HEK293 (cell line): Measurements from ENCODE around the gene CADM1.

ENCODE experiments used
- GLI4 ChIP-seq: fragments of 450-650 bp; formaldehyde crosslinking; IDR thresholded peaks from 2 replicates; pipeline ENCODE4 v1.5.1; 2016; ENCODE audit warnings: missing biosample characterization, missing genetic modification characterization
- KLF1 ChIP-seq: fragments of 450-650 bp; formaldehyde crosslinking; IDR thresholded peaks from 2 replicates; pipeline ENCODE4 v1.5.1; 2016; ENCODE audit warnings: missing biosample characterization, missing genetic modification characterization
- KLF7 ChIP-seq: fragments of 450-650 bp; formaldehyde crosslinking; IDR thresholded peaks from 2 replicates; pipeline ENCODE4 v1.5.1; 2016; ENCODE audit warnings: missing biosample characterization, missing genetic modification characterization, borderline replicate concordance
- MYNN ChIP-seq: fragments of 450-650 bp; formaldehyde crosslinking; IDR thresholded peaks from 2 replicates; pipeline ENCODE4 v1.5.1; 2016; ENCODE audit warnings: missing biosample characterization, missing genetic modification characterization, borderline replicate concordance
- OVOL3 ChIP-seq: fragments of 450-650 bp; formaldehyde crosslinking; IDR thresholded peaks from 2 replicates; pipeline ENCODE4 v1.5.1; 2016; ENCODE audit warnings: missing biosample characterization, missing genetic modification characterization
- PRDM1 ChIP-seq: fragments of 450-650 bp; formaldehyde crosslinking; IDR thresholded peaks from 2 replicates; pipeline ENCODE4; 2016; ENCODE audit warnings: missing biosample characterization, missing genetic modification characterization
- ZFP41 ChIP-seq: fragments of 450-650 bp; formaldehyde crosslinking; IDR thresholded peaks from 2 replicates; pipeline ENCODE4 v1.5.1; 2016; ENCODE audit warnings: missing biosample characterization, missing genetic modification characterization, borderline replicate concordance
- ZNF133 ChIP-seq: fragments of 450-650 bp; formaldehyde crosslinking; IDR thresholded peaks from 2 replicates; pipeline ENCODE4 v1.5.1; 2016; ENCODE audit warnings: missing biosample characterization, missing genetic modification characterization
- ZNF18 ChIP-seq: fragments of 450-650 bp; formaldehyde crosslinking; IDR thresholded peaks from 2 replicates; pipeline ENCODE4 v1.5.1; 2016; ENCODE audit warnings: missing biosample characterization, missing genetic modification characterization
- ZNF184 ChIP-seq: fragments of 450-650 bp; IDR thresholded peaks from 2 replicates; pipeline ENCODE4 v1.5.1; 2018; ENCODE audit warnings: missing biosample characterization, mild to moderate bottlenecking, missing genetic modification characterization
- ZNF23 ChIP-seq: fragments of 450-650 bp; formaldehyde crosslinking; IDR thresholded peaks from 2 replicates; pipeline ENCODE4 v1.5.1; 2016; ENCODE audit warnings: missing biosample characterization, missing genetic modification characterization, borderline replicate concordance
- ZNF280C ChIP-seq: fragments of 450-650 bp; formaldehyde crosslinking; IDR thresholded peaks from 2 replicates; pipeline ENCODE4 v1.5.1; 2016; ENCODE audit warnings: missing biosample characterization, missing genetic modification characterization
- ZNF302 ChIP-seq: fragments of 450-650 bp; formaldehyde crosslinking; IDR thresholded peaks from 2 replicates; pipeline ENCODE4 v1.5.1; 2016; ENCODE audit warnings: missing biosample characterization, missing genetic modification characterization, low read depth
- ZNF324 ChIP-seq: fragments of 450-650 bp; formaldehyde crosslinking; IDR thresholded peaks from 2 replicates; pipeline ENCODE4 v1.5.1; 2016; ENCODE audit warnings: missing biosample characterization, missing genetic modification characterization
- ZNF350 ChIP-seq: fragments of 450-650 bp; formaldehyde crosslinking; IDR thresholded peaks from 2 replicates; pipeline ENCODE4 v1.5.0; 2017; ENCODE audit warnings: missing biosample characterization, mild to moderate bottlenecking, missing genetic modification characterization
- ZNF354C ChIP-seq: fragments of 450-650 bp; formaldehyde crosslinking; IDR thresholded peaks from 2 replicates; pipeline ENCODE4 v1.5.1; 2016; ENCODE audit warnings: missing biosample characterization, missing genetic modification characterization, low read depth, borderline replicate concordance
- ZNF404 ChIP-seq: fragments of 450-650 bp; formaldehyde crosslinking; IDR thresholded peaks from 2 replicates; pipeline ENCODE4 v1.5.1; 2017; ENCODE audit warnings: missing biosample characterization, missing genetic modification characterization
- ZNF426 ChIP-seq: fragments of 450-650 bp; formaldehyde crosslinking; IDR thresholded peaks from 2 replicates; pipeline ENCODE4 v1.5.1; 2017; ENCODE audit warnings: missing biosample characterization, missing genetic modification characterization, mild to moderate bottlenecking, inconsistent platforms, moderate library complexity
- ZNF518A ChIP-seq: fragments of 450-650 bp; formaldehyde crosslinking; conservative IDR thresholded peaks from 2 replicates; pipeline ENCODE4 v1.5.1; 2016; ENCODE audit warnings: low read depth, missing biosample characterization, missing genetic modification characterization
- ZNF521 ChIP-seq: fragments of 450-650 bp; formaldehyde crosslinking; IDR thresholded peaks from 2 replicates; pipeline ENCODE4 v1.5.1; 2017; ENCODE audit warnings: missing biosample characterization, mild to moderate bottlenecking, missing genetic modification characterization
- ZNF529 ChIP-seq: fragments of 450-650 bp; formaldehyde crosslinking; IDR thresholded peaks from 2 replicates; pipeline ENCODE4 v1.5.1; 2017; ENCODE audit warnings: missing genetic modification characterization, missing biosample characterization; ENCODE audit not compliant: insufficient replicate concordance
- ZNF561 ChIP-seq: fragments of 450-650 bp; IDR thresholded peaks from 2 replicates; pipeline ENCODE4 v1.5.1; 2018; ENCODE audit warnings: missing biosample characterization, missing genetic modification characterization, borderline replicate concordance
- ZNF596 ChIP-seq: fragments of 450-650 bp; IDR thresholded peaks from 2 replicates; pipeline ENCODE4 v1.5.0; 2018; ENCODE audit warnings: missing biosample characterization, mild to moderate bottlenecking, missing genetic modification characterization, moderate library complexity
- ZNF600 ChIP-seq: fragments of 450-650 bp; formaldehyde crosslinking; IDR thresholded peaks from 2 replicates; pipeline ENCODE4 v1.5.1; 2016; ENCODE audit warnings: missing biosample characterization, missing genetic modification characterization
- ZNF610 ChIP-seq: fragments of 450-650 bp; formaldehyde crosslinking; IDR thresholded peaks from 2 replicates; pipeline ENCODE4 v1.5.1; 2016; ENCODE audit warnings: missing biosample characterization, missing genetic modification characterization, borderline replicate concordance
- ZNF639 ChIP-seq: fragments of 450-650 bp; formaldehyde crosslinking; IDR thresholded peaks from 2 replicates; pipeline ENCODE4 v1.5.1; 2016; ENCODE audit warnings: missing biosample characterization, missing genetic modification characterization
- ZNF664 ChIP-seq: fragments of 450-650 bp; formaldehyde crosslinking; IDR thresholded peaks from 2 replicates; pipeline ENCODE4 v1.5.1; 2016; ENCODE audit warnings: missing biosample characterization, missing genetic modification characterization
- ZNF707 ChIP-seq: fragments of 450-650 bp; formaldehyde crosslinking; IDR thresholded peaks from 2 replicates; pipeline ENCODE4 v1.5.1; 2016; ENCODE audit warnings: missing biosample characterization, missing genetic modification characterization
- ZNF785 ChIP-seq: fragments of 450-650 bp; formaldehyde crosslinking; IDR thresholded peaks from 2 replicates; pipeline ENCODE4 v1.5.1; 2016; ENCODE audit warnings: missing biosample characterization, missing genetic modification characterization
- ZNF791 ChIP-seq: fragments of 450-650 bp; formaldehyde crosslinking; IDR thresholded peaks from 2 replicates; pipeline ENCODE4 v1.5.1; 2016; ENCODE audit warnings: missing biosample characterization, missing genetic modification characterization
- ZNF837 ChIP-seq: fragments of 450-650 bp; formaldehyde crosslinking; IDR thresholded peaks from 2 replicates; pipeline ENCODE4 v1.5.1; 2016; ENCODE audit warnings: missing biosample characterization, missing genetic modification characterization

Gene CADM1

GRCh38 chr11:115488945-115489344, 15.3 kb downstream of the CADM1 start (continued):
- TF ChIP-seq ZNF518A (tag by site-specific recombination) (no peak), ZNF426 (tag by site-specific recombination) (no peak), ZNF837 (tag by site-specific recombination) (no peak), ZNF521 (tag by site-specific recombination) (no peak), ZNF133 (tag by site-specific recombination) (no peak), ZNF354C (tag by site-specific recombination) (no peak), ZNF184 (no peak), ZNF791 (no peak), ZNF596 (tag by site-specific recombination) (no peak), ZNF664 (tag by site-specific recombination) (no peak), ZNF707 (tag by site-specific recombination) (no peak), ZNF785 (tag by site-specific recombination) (no peak), ZNF350 (tag by site-specific recombination) (no peak), GLI4 (tag by site-specific recombination) (no peak), ZNF324 (tag by site-specific recombination) (no peak), KLF7 (tag by site-specific recombination) (no peak), ZFP41 (tag by site-specific recombination) (no peak), ZNF529 (tag by site-specific recombination) (no peak), ZNF561 (tag by site-specific recombination) (no peak), KLF1 (no peak), OVOL3 (peak; percentile 30; the same call in 1 of the 2 replicates), ZNF18 (tag by site-specific recombination) (no peak), ZNF404 (no peak), MYNN (no peak), ZNF610 (no peak), ZNF23 (tag by site-specific recombination) (no peak), PRDM1 (tag by site-specific recombination) (no peak), ZNF600 (tag by site-specific recombination) (no peak), ZNF302 (tag by site-specific recombination) (no peak), ZNF280C (tag by site-specific recombination) (no peak), ZNF639 (tag by site-specific recombination) (peak; percentile 43; the same call in 1 of the 2 replicates)
